GM18520 (cell line): ENCODE results near the gene PRSS36.
"Not testable (repeated sequence)": the region's sequence is repeated elsewhere in the genome, so short reads cannot be mapped to it uniquely, and the experiment has no call there.

ENCODE experiments used
- ATAC-seq: cut with Tn5 transposase; IDR thresholded peaks from one replicate; pipeline ENCODE4 v1.9.1; 2021; ENCODE audit not compliant: unreplicated experiment

The PRSS36 gene

GRCh38 chr16:31184888-31185287, 35.0 kb upstream of the PRSS36 start:
- ATAC-seq = no peak

- no peak for ATAC-seq
Observed at GRCh38 chr16:31183432-31184428, 33.9 kb upstream of the PRSS36 start.

GRCh38 chr16:31182391-31182790, 32.5 kb upstream of the PRSS36 start:
- ATAC-seq = no peak

- no peak for ATAC-seq
Observed at GRCh38 chr16:31181102-31181830, 31.4 kb upstream of the PRSS36 start.

- peak; percentile 44 for ATAC-seq
Observed at GRCh38 chr16:31179747-31180459, 30.0 kb upstream of the PRSS36 start, which contains the start of gene FUS. TSS of gene FUS (plus strand) at chr16:31180139. CDS start at chr16:31180215, 76 bp downstream.

GRCh38 chr16:31179219-31179746, 29.4 kb upstream of the PRSS36 start:
- ATAC-seq = no peak

- no peak for ATAC-seq
Observed at GRCh38 chr16:31177136-31177535, 27.3 kb upstream of the PRSS36 start.

GRCh38 chr16:31170048-31170447, 20.2 kb upstream of the PRSS36 start:
- not testable (repeated sequence) for ATAC-seq

GRCh38 chr16:31168848-31169247, 19.0 kb upstream of the PRSS36 start:
- no peak for ATAC-seq

GRCh38 chr16:31167315-31167714, 17.4 kb upstream of the PRSS36 start:
- ATAC-seq = no peak

- no peak for ATAC-seq
Observed at GRCh38 chr16:31157136-31157535, 7.3 kb upstream of the PRSS36 start.

GRCh38 chr16:31150976-31151375, 1.1 kb upstream of the PRSS36 start:
- not testable (repeated sequence) for ATAC-seq

- ATAC-seq = no peak
Observed at GRCh38 chr16:31149332-31149731, 534 bp downstream of the PRSS36 start.

- ATAC-seq = no peak
Observed at GRCh38 chr16:31148896-31149295, 970 bp downstream of the PRSS36 start.

- ATAC-seq = no peak
Observed at GRCh38 chr16:31148281-31148728, 1.6 kb downstream of the PRSS36 start.

- ATAC-seq = no peak
Observed at GRCh38 chr16:31147574-31147973, 2.3 kb downstream of the PRSS36 start.

- no peak for ATAC-seq
Observed at GRCh38 chr16:31145398-31145990, 4.4 kb downstream of the PRSS36 start.

GRCh38 chr16:31144418-31144817, 5.4 kb downstream of the PRSS36 start:
- ATAC-seq = not testable (repeated sequence)

GRCh38 chr16:31143694-31144148, 6.1 kb downstream of the PRSS36 start:
- ATAC-seq = no peak

- ATAC-seq = no peak
Observed at GRCh38 chr16:31143011-31143693, 6.7 kb downstream of the PRSS36 start.
